SK-N-SH (cell line): Measurements from ENCODE around the gene CPN2. TPM values are rescaled to one million over a fixed set of nuclear protein-coding genes. Genes with fewer than 3 reads are reported as not detected.

Experiments
- CTCF ChIA-PET: fragments of 300-600, 350-600 bp; formaldehyde crosslinking; extraction: SDS; loops from one replicate; lab custom pipeline; 2021; lab: Yijun Ruan, JAX
- POLR2A ChIA-PET: fragments of 350-600 bp; sonication (Branson Sonifier 250); formaldehyde crosslinking; extraction: SDS; loops from one replicate; lab custom pipeline; 2020; ENCODE audit warnings: antibody characterized with exemption, inconsistent platforms; lab: Yijun Ruan, JAX
- DNase-seq: peaks from one replicate; pipeline ENCODE4 v3.0.0; 2012
- H2AFZ ChIP-seq: fragments of 200-600 bp; sonication (generic); 2 replicates; pipeline ENCODE4 v1.8.1; 2016; ENCODE audit warnings: antibody characterized with exemption, mild to moderate bottlenecking, low read depth
- H3F3A ChIP-seq: fragments of 200-600 bp; sonication (generic); replicated peaks from 2 replicates; pipeline ENCODE3; 2016; ENCODE audit warnings: antibody characterized with exemption, mild to moderate bottlenecking; ENCODE audit not compliant: insufficient read depth
- H3K27ac ChIP-seq, 2 experiments: fragments of 200-500 bp in 1 of 2; fragments of 200-600 bp in 1 of 2; sonication (Bioruptor generic) in 1 of 2; sonication (generic), shearing (Covaris generic) in 1 of 2; 2 replicates each; pipeline versions ENCODE4 v1.5.1 to v1.6.1; 2014 to 2016; ENCODE audit warnings: low read depth in 2 of 2, inconsistent platforms in 1 of 2, low read length in 1 of 2, mild to moderate bottlenecking in 1 of 2, mixed read lengths in 1 of 2
- H3K27me3 ChIP-seq: fragments of 200-600 bp; sonication (generic), shearing (Covaris generic); 2 replicates; pipeline ENCODE4 v1.6.1; 2016; ENCODE audit warnings: mixed run types; ENCODE audit not compliant: insufficient read depth
- H3K36me3 ChIP-seq, 2 experiments: fragments of 200-500 bp in 1 of 2; fragments of 200-600 bp in 1 of 2; sonication (Bioruptor generic) in 1 of 2; sonication (generic) in 1 of 2; replicated peaks in 1 of 2; 2 replicates each; pipeline versions ENCODE3 to v1.5.1; 2014 to 2016; ENCODE audit warnings: low read length in 1 of 2, mild to moderate bottlenecking in 1 of 2; ENCODE audit not compliant: insufficient read depth in 2 of 2, control insufficient read depth in 1 of 2
- H3K4me1 ChIP-seq, 2 experiments: fragments of 200-500 bp in 1 of 2; fragments of 200-600 bp in 1 of 2; sonication (Bioruptor generic) in 1 of 2; sonication (generic), shearing (Covaris generic) in 1 of 2; 2 replicates each; pipeline versions ENCODE4 v1.5.1 to v1.6.1; 2014 to 2016; ENCODE audit warnings: low read depth in 1 of 2, low read length in 1 of 2, mixed run types in 1 of 2; ENCODE audit not compliant: insufficient read depth in 2 of 2, control insufficient read depth in 1 of 2
- H3K4me2 ChIP-seq: fragments of 200-600 bp; sonication (generic), shearing (Covaris generic); 2 replicates; pipeline ENCODE4 v1.6.1; 2017; ENCODE audit warnings: mixed run types
- H3K4me3 ChIP-seq, 2 experiments: fragments of 200-500 bp in 1 of 2; fragments of 200-600 bp in 1 of 2; sonication (Bioruptor generic) in 1 of 2; sonication (generic), shearing (Covaris generic) in 1 of 2; 2 replicates each; pipeline versions ENCODE4 v1.5.1 to v1.8.1; 2014 to 2016; ENCODE audit warnings: low read depth in 2 of 2, inconsistent platforms in 1 of 2, low read length in 1 of 2, mild to moderate bottlenecking in 1 of 2, mixed read lengths in 1 of 2, moderate library complexity in 1 of 2
- H3K79me2 ChIP-seq: fragments of 200-600 bp; sonication (generic); 2 replicates; pipeline ENCODE4 v1.8.1; 2017; ENCODE audit warnings: mild to moderate bottlenecking; ENCODE audit not compliant: insufficient read depth
- H3K9ac ChIP-seq: fragments of 200-600 bp; sonication (generic); 2 replicates; pipeline ENCODE4 v1.6.1; 2017; ENCODE audit warnings: mixed run types
- H3K9me2 ChIP-seq: fragments of 200-600 bp; sonication (generic); 2 replicates; pipeline ENCODE4 v1.6.1; 2017; ENCODE audit warnings: mixed run types
- H3K9me3 ChIP-seq: fragments of 200-600 bp; sonication (generic); 2 replicates; pipeline ENCODE4 v1.6.1; 2017; ENCODE audit warnings: mixed run types, mild to moderate bottlenecking, moderate library complexity
- H4K20me1 ChIP-seq: fragments of 200-600 bp; sonication (generic); 2 replicates; pipeline ENCODE4 v1.6.1; 2017; ENCODE audit warnings: mild to moderate bottlenecking, mixed run types; ENCODE audit not compliant: insufficient read depth
- CHD2 ChIP-seq: fragments of 150-350 bp; IDR thresholded peaks from 2 replicates; pipeline ENCODE4 v1.6.1; 2018; ENCODE audit warnings: low read length; ENCODE audit not compliant: partially characterized antibody
- ELF1 ChIP-seq: IDR thresholded peaks from 2 replicates; pipeline ENCODE4 v1.4.0; 2012
- EP300 ChIP-seq, 2 experiments: IDR thresholded peaks; 2 replicates each; pipeline versions ENCODE4 v1.4.0 to v1.6.1; 2012; ENCODE audit warnings: borderline replicate concordance in 1 of 2, low read depth in 1 of 2, low read length in 1 of 2
- FOXM1 ChIP-seq: IDR thresholded peaks from 2 replicates; pipeline ENCODE4 v1.4.0; 2012; ENCODE audit warnings: low read depth, mild to moderate bottlenecking
- NFIC ChIP-seq: IDR thresholded peaks from 2 replicates; pipeline ENCODE4 v1.4.0; 2012; ENCODE audit warnings: borderline replicate concordance
- RCOR1 ChIP-seq: fragments of 150-350 bp; IDR thresholded peaks from 2 replicates; pipeline ENCODE4 v1.6.1; 2017; ENCODE audit warnings: antibody characterized with exemption, low read length
- RXRA ChIP-seq: IDR thresholded peaks from 2 replicates; pipeline ENCODE4 v1.4.0; 2012; ENCODE audit warnings: low read depth, mild to moderate bottlenecking, borderline replicate concordance
- SMC3 ChIP-seq: IDR thresholded peaks from 2 replicates; pipeline ENCODE4 v1.6.1; 2012; ENCODE audit warnings: low read depth, low read length, improper control_type of control experiment
- TAF1 ChIP-seq: IDR thresholded peaks from 2 replicates; pipeline ENCODE4 v1.6.1; 2012; ENCODE audit warnings: low read depth, mild to moderate bottlenecking, low read length, moderate library complexity, borderline replicate concordance
- TCF12 ChIP-seq: IDR thresholded peaks from 2 replicates; pipeline ENCODE4 v1.4.0; 2012
- WGBS: methylation state at CpG from one replicate; pipeline ENCODE4 v1.1.6; 2017; ENCODE audit warnings: low lambda C conversion rate; 5-methylcytosine and 5-hydroxymethylcytosine counted together
- polyA plus RNA-seq, 3 experiments: library from polyadenylated mRNA; depleted of rRNA; stranded (reverse); fragments of >200 nt; gene quantifications; 2 replicates each; pipeline ENCODE4 v1.2.3, GENCODE V29; 2012
- TF ChIP-seq, protein P1 (sequence below): IDR thresholded peaks from 2 replicates; pipeline ENCODE4 v1.6.1; 2012; ENCODE audit warnings: mild to moderate bottlenecking, low read depth, low read length, moderate library complexity
- TF ChIP-seq, protein P2 (sequence below): fragments of 150-350 bp; IDR thresholded peaks from 2 replicates; pipeline ENCODE4 v1.6.1; 2017; ENCODE audit warnings: antibody characterized with exemption, low read length, low read depth, borderline replicate concordance
- TF ChIP-seq, protein P3 (sequence below): IDR thresholded peaks from 2 replicates; pipeline ENCODE4 v1.4.0; 2012; ENCODE audit warnings: low read depth, borderline replicate concordance
- TF ChIP-seq, protein P4 (sequence below): IDR thresholded peaks from 2 replicates; pipeline ENCODE4; 2012
- TF ChIP-seq, protein P5 (sequence below): fragments of 200-600 bp; sonication (generic); IDR thresholded peaks from 2 replicates; pipeline ENCODE4 v1.6.1; 2017; ENCODE audit warnings: antibody characterized with exemption, mild to moderate bottlenecking, moderate library complexity

CPN2 gene
- polyA plus RNA-seq, 1 of the 3 experiments (the other 2 are of a cell fraction) = not detected

DNA sequence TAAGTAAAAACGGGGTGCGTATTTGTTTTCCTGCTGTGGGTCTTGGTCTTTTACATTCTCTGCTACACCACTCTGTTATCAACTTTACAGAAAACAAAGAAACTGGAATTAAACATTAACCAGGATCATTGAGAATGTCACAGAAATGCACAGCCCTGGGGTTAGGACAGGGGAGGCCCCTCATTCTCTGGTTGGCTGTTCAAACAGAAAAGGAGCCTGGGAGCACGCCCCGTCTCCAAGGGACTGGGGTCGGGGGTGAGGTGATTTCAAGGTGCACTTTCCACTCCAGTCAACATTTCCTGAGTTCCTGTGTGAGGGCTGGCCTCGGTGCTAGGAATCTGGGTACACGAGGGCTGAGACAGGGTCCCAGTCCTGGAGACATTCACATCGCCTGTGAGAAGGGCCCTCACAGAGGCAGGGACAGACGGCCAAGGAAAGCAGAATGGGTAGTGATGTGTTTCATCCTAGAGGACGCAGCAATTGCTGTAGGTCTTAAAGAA lies 30.3 kb downstream of the CPN2 start:
- ChIA-PET CTCF (interaction anchor here (0.5 to 13.4 kb wide), 4 partner anchors 13 to 655 kb away, joined by 3 to 246 read pairs (median 3); no protein-coding TSS in a partner anchor), POLR2A (no interaction called here)
- no peak for TF ChIP-seq FOXM1
- no peak for TF ChIP-seq ELF1
- TF ChIP-seq CHD2 = no peak
- TF ChIP-seq, protein P1, sequence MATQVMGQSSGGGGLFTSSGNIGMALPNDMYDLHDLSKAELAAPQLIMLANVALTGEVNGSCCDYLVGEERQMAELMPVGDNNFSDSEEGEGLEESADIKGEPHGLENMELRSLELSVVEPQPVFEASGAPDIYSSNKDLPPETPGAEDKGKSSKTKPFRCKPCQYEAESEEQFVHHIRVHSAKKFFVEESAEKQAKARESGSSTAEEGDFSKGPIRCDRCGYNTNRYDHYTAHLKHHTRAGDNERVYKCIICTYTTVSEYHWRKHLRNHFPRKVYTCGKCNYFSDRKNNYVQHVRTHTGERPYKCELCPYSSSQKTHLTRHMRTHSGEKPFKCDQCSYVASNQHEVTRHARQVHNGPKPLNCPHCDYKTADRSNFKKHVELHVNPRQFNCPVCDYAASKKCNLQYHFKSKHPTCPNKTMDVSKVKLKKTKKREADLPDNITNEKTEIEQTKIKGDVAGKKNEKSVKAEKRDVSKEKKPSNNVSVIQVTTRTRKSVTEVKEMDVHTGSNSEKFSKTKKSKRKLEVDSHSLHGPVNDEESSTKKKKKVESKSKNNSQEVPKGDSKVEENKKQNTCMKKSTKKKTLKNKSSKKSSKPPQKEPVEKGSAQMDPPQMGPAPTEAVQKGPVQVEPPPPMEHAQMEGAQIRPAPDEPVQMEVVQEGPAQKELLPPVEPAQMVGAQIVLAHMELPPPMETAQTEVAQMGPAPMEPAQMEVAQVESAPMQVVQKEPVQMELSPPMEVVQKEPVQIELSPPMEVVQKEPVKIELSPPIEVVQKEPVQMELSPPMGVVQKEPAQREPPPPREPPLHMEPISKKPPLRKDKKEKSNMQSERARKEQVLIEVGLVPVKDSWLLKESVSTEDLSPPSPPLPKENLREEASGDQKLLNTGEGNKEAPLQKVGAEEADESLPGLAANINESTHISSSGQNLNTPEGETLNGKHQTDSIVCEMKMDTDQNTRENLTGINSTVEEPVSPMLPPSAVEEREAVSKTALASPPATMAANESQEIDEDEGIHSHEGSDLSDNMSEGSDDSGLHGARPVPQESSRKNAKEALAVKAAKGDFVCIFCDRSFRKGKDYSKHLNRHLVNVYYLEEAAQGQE = no peak
- no peak for TF ChIP-seq RCOR1
- TF ChIP-seq, protein P2, sequence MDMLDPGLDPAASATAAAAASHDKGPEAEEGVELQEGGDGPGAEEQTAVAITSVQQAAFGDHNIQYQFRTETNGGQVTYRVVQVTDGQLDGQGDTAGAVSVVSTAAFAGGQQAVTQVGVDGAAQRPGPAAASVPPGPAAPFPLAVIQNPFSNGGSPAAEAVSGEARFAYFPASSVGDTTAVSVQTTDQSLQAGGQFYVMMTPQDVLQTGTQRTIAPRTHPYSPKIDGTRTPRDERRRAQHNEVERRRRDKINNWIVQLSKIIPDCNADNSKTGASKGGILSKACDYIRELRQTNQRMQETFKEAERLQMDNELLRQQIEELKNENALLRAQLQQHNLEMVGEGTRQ = no peak
- TF ChIP-seq TAF1 = no peak
- TF ChIP-seq, protein P3, sequence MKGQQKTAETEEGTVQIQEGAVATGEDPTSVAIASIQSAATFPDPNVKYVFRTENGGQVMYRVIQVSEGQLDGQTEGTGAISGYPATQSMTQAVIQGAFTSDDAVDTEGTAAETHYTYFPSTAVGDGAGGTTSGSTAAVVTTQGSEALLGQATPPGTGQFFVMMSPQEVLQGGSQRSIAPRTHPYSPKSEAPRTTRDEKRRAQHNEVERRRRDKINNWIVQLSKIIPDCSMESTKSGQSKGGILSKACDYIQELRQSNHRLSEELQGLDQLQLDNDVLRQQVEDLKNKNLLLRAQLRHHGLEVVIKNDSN = no peak
- TF ChIP-seq NFIC = no peak
- TF ChIP-seq RXRA = no peak
- TF ChIP-seq EP300 (IDR thresholded peaks at IDR 0.05; ENCODE audit: borderline replicate concordance in 1 of 2, low read depth in 1 of 2, low read length in 1 of 2) = no peak
- TF ChIP-seq, protein P4, sequence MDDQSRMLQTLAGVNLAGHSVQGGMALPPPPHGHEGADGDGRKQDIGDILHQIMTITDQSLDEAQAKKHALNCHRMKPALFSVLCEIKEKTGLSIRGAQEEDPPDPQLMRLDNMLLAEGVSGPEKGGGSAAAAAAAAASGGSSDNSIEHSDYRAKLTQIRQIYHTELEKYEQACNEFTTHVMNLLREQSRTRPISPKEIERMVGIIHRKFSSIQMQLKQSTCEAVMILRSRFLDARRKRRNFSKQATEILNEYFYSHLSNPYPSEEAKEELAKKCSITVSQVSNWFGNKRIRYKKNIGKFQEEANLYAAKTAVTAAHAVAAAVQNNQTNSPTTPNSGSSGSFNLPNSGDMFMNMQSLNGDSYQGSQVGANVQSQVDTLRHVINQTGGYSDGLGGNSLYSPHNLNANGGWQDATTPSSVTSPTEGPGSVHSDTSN = no peak
- TF ChIP-seq, protein P5, sequence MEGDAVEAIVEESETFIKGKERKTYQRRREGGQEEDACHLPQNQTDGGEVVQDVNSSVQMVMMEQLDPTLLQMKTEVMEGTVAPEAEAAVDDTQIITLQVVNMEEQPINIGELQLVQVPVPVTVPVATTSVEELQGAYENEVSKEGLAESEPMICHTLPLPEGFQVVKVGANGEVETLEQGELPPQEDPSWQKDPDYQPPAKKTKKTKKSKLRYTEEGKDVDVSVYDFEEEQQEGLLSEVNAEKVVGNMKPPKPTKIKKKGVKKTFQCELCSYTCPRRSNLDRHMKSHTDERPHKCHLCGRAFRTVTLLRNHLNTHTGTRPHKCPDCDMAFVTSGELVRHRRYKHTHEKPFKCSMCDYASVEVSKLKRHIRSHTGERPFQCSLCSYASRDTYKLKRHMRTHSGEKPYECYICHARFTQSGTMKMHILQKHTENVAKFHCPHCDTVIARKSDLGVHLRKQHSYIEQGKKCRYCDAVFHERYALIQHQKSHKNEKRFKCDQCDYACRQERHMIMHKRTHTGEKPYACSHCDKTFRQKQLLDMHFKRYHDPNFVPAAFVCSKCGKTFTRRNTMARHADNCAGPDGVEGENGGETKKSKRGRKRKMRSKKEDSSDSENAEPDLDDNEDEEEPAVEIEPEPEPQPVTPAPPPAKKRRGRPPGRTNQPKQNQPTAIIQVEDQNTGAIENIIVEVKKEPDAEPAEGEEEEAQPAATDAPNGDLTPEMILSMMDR = no peak
- TF ChIP-seq TCF12 = no peak
- no peak for TF ChIP-seq SMC3
- Histone ChIP-seq H3K27me3 (no peaks in the 10 kb centered on the region), H3K4me3 (no peak overlapping the region), H3K4me2 (no peak overlapping the region), H3K79me2 (no peaks in the 10 kb centered on the region), H2AFZ (no peak overlapping the region), H4K20me1 (no peaks in the 10 kb centered on the region), H3K4me1 (peaks cover 21 to 23% of the 10 kb centered on the region in 2 experiments; a peak in 3 of 4 replicates), H3K36me3 (no peaks in the 10 kb centered on the region), H3K9ac (no peak overlapping the region), H3K27ac (no peak overlapping the region), H3F3A (peaks cover 5% of the 10 kb centered on the region), H3K9me2 (no peaks in the 10 kb centered on the region), H3K9me3 (0 out of 2 replicates have a peak, but pooled peaks cover 6% of the 10 kb centered on the region)
- no peak for DNase-seq
- WGBS = 80% methylated on average over 10 of the region's 10 CpGs
